Measurements from ENCODE around the gene KRT23.

KRT23 gene

DNA sequence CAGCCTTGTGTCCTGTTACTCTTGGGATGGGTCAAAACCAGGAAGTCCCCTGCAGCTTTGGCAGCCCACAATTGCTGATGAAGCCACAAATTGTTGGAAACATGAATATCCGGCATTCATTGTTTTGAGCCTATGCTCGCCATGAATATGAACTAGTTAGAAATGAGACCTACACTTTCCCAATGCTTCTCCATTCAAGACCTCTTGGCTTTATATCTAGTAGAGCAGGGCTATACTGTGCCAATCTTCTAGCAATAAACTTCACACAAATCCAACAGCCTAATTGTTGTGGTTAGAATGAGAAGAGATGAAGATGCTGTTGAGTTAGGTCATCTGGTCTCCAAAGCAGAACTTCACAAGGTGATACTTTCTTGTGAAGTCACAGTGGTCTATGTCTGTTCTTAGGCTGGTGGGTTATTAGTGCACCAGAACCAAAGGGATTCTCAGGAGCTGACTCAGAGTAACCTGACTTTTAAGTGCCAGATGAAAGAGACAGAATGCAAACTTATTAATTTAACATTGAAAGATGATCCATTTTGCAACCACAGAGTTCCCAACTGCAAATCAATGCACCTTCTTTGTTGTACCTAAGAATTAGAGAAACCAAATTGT is 13.7 kb upstream of the KRT23 start:
- 94 to 96% methylated on average over 2 of the region's 2 CpGs for WGBS, 2 experiments
- no peaks in the 10 kb centered on the region for H3K4me1 ChIP-seq (ENCODE audit: control insufficient read depth, insufficient read depth, low read length)
- no peaks in the 10 kb centered on the region for H3K9me3 ChIP-seq (ENCODE audit: control insufficient read depth, low read length)
- H3K27me3 ChIP-seq (ENCODE audit: control insufficient read depth, insufficient read depth, low read length, poor library complexity, severe bottlenecking) = no peaks in the 10 kb centered on the region
- H3K4me3 ChIP-seq (ENCODE audit: insufficient read depth, low read depth, low read length) = no peak overlapping the region
- H3K27ac ChIP-seq (ENCODE audit: insufficient read depth, low read depth, low read length, poor library complexity, severe bottlenecking) = no peak overlapping the region
- no peaks in the 10 kb centered on the region for H3K36me3 ChIP-seq (ENCODE audit: control insufficient read depth, insufficient read depth, low read length)

DNA sequence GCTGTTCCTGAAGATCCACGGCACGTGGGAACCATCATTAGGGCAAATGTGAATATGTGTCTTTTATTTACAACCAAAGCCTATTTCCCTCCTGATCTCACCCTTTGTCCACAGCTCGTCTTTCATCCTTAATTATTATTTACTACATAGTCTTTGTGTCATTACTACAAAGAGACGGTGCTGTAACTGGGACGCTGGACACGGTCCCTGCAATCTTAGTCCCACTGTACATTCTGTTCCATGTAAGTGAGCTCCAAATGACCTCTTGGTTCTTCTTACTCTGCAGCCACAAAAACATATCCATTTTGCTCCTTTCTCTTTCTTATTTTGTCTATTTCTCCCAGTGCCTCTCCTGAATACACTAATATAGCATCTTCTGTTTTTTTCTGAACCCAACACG is 12.7 kb upstream of the KRT23 start:
- no peaks in the 10 kb centered on the region for H3K36me3 ChIP-seq (ENCODE audit: control insufficient read depth, insufficient read depth, low read length)
- no peaks in the 10 kb centered on the region for H3K27me3 ChIP-seq (ENCODE audit: control insufficient read depth, insufficient read depth, low read length, poor library complexity, severe bottlenecking)
- no peaks in the 10 kb centered on the region for H3K4me1 ChIP-seq (ENCODE audit: control insufficient read depth, insufficient read depth, low read length)
- H3K4me3 ChIP-seq (ENCODE audit: insufficient read depth, low read depth, low read length) = no peak overlapping the region
- H3K9me3 ChIP-seq (ENCODE audit: control insufficient read depth, low read length) = no peaks in the 10 kb centered on the region
- WGBS, 2 experiments = 95 to 97% methylated on average over 7 of the region's 7 CpGs
- no peak overlapping the region for H3K27ac ChIP-seq (ENCODE audit: insufficient read depth, low read depth, low read length, poor library complexity, severe bottlenecking)

DNA sequence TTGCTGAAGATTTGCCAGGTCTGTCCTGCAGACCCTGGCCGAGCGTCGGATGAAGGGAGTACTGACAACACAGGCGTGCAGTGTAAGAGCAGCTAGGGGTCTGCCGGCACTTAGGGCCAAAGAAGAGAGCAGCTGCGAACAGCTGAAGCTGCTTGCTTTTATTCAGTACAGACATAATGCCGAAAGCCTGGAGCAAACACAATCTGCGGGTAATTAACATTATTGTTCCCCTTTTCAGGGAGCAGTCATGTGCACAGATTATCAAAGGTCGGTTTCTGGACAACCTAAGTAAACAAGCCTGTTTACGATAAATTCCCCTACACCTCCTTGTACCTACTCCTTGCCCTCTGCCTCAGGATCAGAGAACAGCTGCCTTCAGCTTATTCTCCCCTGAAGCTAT is 12.0 kb upstream of the KRT23 start:
- no peaks in the 10 kb centered on the region for H3K9me3 ChIP-seq (ENCODE audit: control insufficient read depth, low read length)
- no peaks in the 10 kb centered on the region for H3K4me1 ChIP-seq (ENCODE audit: control insufficient read depth, insufficient read depth, low read length)
- H3K36me3 ChIP-seq (ENCODE audit: control insufficient read depth, insufficient read depth, low read length) = no peaks in the 10 kb centered on the region
- H3K27ac ChIP-seq (ENCODE audit: insufficient read depth, low read depth, low read length, poor library complexity, severe bottlenecking) = no peak overlapping the region
- WGBS, 2 experiments = 73 to 81% methylated on average over 10 of the region's 10 CpGs
- no peaks in the 10 kb centered on the region for H3K27me3 ChIP-seq (ENCODE audit: control insufficient read depth, insufficient read depth, low read length, poor library complexity, severe bottlenecking)
- H3K4me3 ChIP-seq (ENCODE audit: insufficient read depth, low read depth, low read length) = no peak overlapping the region

DNA sequence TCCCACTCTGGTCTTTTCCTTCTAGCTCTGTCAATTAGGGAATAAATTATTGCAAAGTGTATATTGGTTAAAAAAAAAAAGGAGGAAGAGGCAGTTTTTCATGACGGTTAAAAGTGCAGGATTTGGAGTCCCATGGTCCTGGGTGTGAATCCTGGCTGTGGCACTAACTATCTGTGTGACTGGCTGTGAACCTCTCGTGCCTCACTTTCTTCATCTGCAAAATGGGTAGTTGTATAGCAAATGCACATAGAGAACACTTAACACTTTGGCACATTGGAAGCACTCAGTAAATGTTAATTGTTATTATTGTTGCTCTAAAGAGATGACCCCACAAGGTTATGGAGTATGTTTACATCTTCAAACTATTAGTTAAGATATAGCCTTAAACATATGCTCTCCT is 10.5 kb upstream of the KRT23 start:
- no peaks in the 10 kb centered on the region for H3K4me1 ChIP-seq (ENCODE audit: control insufficient read depth, insufficient read depth, low read length)
- no peak overlapping the region for H3K27ac ChIP-seq (ENCODE audit: insufficient read depth, low read depth, low read length, poor library complexity, severe bottlenecking)
- 90 to 93% methylated on average over 2 of the region's 2 CpGs for WGBS, 2 experiments
- no peak overlapping the region for H3K4me3 ChIP-seq (ENCODE audit: insufficient read depth, low read depth, low read length)
- H3K9me3 ChIP-seq (ENCODE audit: control insufficient read depth, low read length) = no peaks in the 10 kb centered on the region
- no peaks in the 10 kb centered on the region for H3K27me3 ChIP-seq (ENCODE audit: control insufficient read depth, insufficient read depth, low read length, poor library complexity, severe bottlenecking)
- no peaks in the 10 kb centered on the region for H3K36me3 ChIP-seq (ENCODE audit: control insufficient read depth, insufficient read depth, low read length)

DNA sequence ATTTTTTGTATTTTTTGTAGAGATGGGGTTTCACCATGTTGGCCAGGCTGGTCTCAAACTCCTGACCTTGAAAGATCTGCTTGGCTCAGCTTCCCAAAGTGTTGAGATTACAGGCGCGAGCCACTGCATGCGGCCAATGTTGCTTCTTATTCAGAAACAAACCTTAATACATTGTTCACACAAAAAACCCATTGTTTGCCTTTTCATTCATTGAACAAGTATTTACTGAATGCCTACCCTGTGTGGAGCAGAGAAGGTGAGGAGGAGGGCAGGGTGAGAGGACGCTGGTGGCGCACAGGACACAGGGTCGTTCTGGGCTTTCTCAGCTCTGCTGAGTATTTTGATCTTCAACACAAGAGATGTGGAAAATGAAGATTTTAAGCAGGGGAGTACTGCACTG is 8.0 kb upstream of the KRT23 start:
- no peaks in the 10 kb centered on the region for H3K9me3 ChIP-seq (ENCODE audit: control insufficient read depth, low read length)
- no peak overlapping the region for H3K27ac ChIP-seq (ENCODE audit: insufficient read depth, low read depth, low read length, poor library complexity, severe bottlenecking)
- H3K36me3 ChIP-seq (ENCODE audit: control insufficient read depth, insufficient read depth, low read length) = no peaks in the 10 kb centered on the region
- WGBS, 2 experiments = 90 to 92% methylated on average over 6 of the region's 6 CpGs
- H3K4me3 ChIP-seq (ENCODE audit: insufficient read depth, low read depth, low read length) = no peak overlapping the region
- H3K27me3 ChIP-seq (ENCODE audit: control insufficient read depth, insufficient read depth, low read length, poor library complexity, severe bottlenecking) = no peaks in the 10 kb centered on the region
- no peaks in the 10 kb centered on the region for H3K4me1 ChIP-seq (ENCODE audit: control insufficient read depth, insufficient read depth, low read length)

DNA sequence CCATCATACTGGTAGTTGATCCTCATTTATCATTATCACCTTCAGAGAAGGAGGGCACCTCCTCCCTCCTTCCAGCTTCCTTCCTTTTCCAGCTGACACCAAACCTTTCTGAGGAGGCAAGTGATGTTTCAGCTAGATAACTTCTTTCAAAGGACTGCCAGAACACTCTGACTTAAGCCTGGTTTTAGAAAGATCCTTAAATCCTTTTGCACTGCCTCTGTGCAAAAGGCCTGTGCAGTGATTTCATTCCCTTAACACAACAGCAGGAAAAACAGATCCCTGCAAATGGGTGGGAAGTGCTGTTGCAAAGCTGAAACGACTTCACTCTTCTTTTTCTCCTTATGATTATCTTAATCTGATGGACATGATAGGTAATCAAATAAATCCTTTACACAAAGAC is 7.1 kb upstream of the KRT23 start:
- 83 to 86% methylated on average over 1 of the region's 1 CpG for WGBS, 2 experiments

DNA sequence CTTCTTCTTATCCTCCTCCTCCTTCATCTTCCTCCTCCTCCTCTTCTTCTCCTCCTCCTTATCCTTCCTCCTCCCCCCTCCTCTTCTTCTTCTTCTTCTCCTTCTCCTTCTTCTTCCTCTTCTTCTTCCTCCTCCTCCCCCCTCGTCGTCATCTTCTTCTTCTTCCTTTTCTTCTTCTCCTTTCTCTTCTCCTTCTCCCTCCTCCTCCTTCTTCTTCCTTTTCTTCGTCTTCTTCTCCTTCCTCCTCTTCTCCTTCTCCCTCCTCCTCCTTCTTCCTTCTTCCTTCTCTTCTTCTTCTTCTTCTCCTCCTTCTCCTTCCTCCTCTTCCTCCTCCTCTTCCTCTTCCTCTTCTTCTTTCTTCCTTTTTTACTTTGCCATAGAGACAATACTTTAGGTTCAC is 5.1 kb upstream of the KRT23 start:
- Histone ChIP-seq H3K36me3 (ENCODE audit: control insufficient read depth, insufficient read depth, low read length) (no peaks in the 10 kb centered on the region), H3K27ac (ENCODE audit: insufficient read depth, low read depth, low read length, poor library complexity, severe bottlenecking) (no peak overlapping the region), H3K27me3 (ENCODE audit: control insufficient read depth, insufficient read depth, low read length, poor library complexity, severe bottlenecking) (no peaks in the 10 kb centered on the region), H3K4me1 (ENCODE audit: control insufficient read depth, insufficient read depth, low read length) (peaks cover 1% of the 10 kb centered on the region), H3K4me3 (ENCODE audit: insufficient read depth, low read depth, low read length) (no peak overlapping the region), H3K9me3 (ENCODE audit: control insufficient read depth, low read length) (no peaks in the 10 kb centered on the region)
- WGBS, 2 experiments = 93 to 96% methylated on average over 3 of the region's 3 CpGs

More for the DNA sequence above, 7.1 kb upstream of the KRT23 start:
- Histone ChIP-seq H3K27ac (ENCODE audit: insufficient read depth, low read depth, low read length, poor library complexity, severe bottlenecking) (no peak overlapping the region), H3K4me1 (ENCODE audit: control insufficient read depth, insufficient read depth, low read length) (no peaks in the 10 kb centered on the region), H3K9me3 (ENCODE audit: control insufficient read depth, low read length) (no peaks in the 10 kb centered on the region), H3K27me3 (ENCODE audit: control insufficient read depth, insufficient read depth, low read length, poor library complexity, severe bottlenecking) (no peaks in the 10 kb centered on the region), H3K36me3 (ENCODE audit: control insufficient read depth, insufficient read depth, low read length) (no peaks in the 10 kb centered on the region), H3K4me3 (ENCODE audit: insufficient read depth, low read depth, low read length) (no peak overlapping the region)

DNA sequence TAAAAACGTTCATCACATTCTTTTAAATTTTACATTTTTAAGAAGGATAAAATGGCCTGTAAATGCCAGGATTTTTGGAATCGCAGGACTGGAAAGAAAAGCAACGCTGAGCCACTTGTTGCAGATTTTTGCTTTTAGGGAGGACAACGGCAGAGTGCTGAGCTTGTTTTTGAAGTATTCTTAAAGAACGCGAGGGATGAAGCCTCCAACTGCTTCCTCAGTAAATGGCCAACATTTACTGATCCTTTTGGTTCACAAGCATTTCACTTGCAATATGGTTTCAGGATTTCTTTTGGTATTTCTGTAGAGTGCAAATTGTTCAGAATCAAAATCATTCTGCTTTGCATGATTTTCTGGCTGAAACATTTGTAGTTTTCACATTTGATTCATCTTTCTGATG is 2.8 kb upstream of the KRT23 start:
- Histone ChIP-seq H3K36me3 (ENCODE audit: control insufficient read depth, insufficient read depth, low read length) (no peaks in the 10 kb centered on the region), H3K4me1 (ENCODE audit: control insufficient read depth, insufficient read depth, low read length) (peaks cover 9% of the 10 kb centered on the region), H3K27ac (ENCODE audit: insufficient read depth, low read depth, low read length, poor library complexity, severe bottlenecking) (no peak overlapping the region), H3K9me3 (ENCODE audit: control insufficient read depth, low read length) (no peaks in the 10 kb centered on the region), H3K4me3 (ENCODE audit: insufficient read depth, low read depth, low read length) (no peak overlapping the region), H3K27me3 (ENCODE audit: control insufficient read depth, insufficient read depth, low read length, poor library complexity, severe bottlenecking) (no peaks in the 10 kb centered on the region)
- WGBS, 2 experiments = 86 to 93% methylated on average over 5 to 6 of the region's 6 CpGs

DNA sequence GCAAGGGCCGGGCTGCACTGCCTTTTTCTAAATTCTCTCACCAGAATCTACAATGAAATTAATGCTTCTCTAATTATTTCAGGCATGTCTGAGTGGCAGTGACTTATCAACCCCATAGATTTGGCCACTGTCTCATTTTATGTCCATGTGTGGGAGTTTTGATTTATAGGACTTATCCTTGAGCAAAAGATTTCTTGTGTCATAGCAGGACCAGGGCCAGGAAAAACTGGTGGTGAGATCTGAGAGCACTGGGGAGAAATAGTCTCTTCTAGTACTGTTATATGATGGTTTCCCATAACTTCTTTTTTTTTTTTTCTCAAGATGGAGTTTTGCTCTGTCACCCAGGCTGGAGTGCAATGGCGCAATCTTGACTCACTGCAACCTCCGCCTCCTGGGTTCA is 1.5 kb upstream of the KRT23 start:
- no peak overlapping the region for H3K27ac ChIP-seq (ENCODE audit: insufficient read depth, low read depth, low read length, poor library complexity, severe bottlenecking)
- no peaks in the 10 kb centered on the region for H3K9me3 ChIP-seq (ENCODE audit: control insufficient read depth, low read length)
- no peaks in the 10 kb centered on the region for H3K27me3 ChIP-seq (ENCODE audit: control insufficient read depth, insufficient read depth, low read length, poor library complexity, severe bottlenecking)
- 88 to 90% methylated on average over 3 of the region's 3 CpGs for WGBS, 2 experiments
- H3K36me3 ChIP-seq (ENCODE audit: control insufficient read depth, insufficient read depth, low read length) = no peaks in the 10 kb centered on the region
- peaks cover 9% of the 10 kb centered on the region for H3K4me1 ChIP-seq (ENCODE audit: control insufficient read depth, insufficient read depth, low read length)
- H3K4me3 ChIP-seq (ENCODE audit: insufficient read depth, low read depth, low read length) = no peak overlapping the region

DNA sequence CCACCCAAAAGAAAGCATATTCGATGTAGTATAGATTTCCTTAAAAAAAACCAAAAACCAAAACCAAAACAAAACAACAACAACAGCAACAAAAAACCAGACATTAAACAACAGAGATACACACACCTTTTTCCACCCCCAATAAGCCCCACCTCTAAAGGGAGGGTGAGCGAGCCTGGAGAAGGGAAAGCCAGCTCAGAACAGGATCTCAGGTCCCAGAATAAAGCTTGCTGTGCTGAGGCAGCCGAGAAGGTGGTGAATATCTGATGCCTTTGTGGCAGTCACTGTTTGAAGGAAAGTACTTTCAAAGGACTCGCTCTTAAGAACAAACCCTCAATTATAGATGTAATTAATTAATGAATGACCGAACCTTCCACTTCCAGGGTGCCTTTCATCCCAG is 470 bp downstream of the KRT23 start:
- Histone ChIP-seq H3K27me3 (ENCODE audit: control insufficient read depth, insufficient read depth, low read length, poor library complexity, severe bottlenecking) (no peaks in the 10 kb centered on the region), H3K27ac (ENCODE audit: insufficient read depth, low read depth, low read length, poor library complexity, severe bottlenecking) (no peak overlapping the region), H3K9me3 (ENCODE audit: control insufficient read depth, low read length) (no peaks in the 10 kb centered on the region), H3K4me3 (ENCODE audit: insufficient read depth, low read depth, low read length) (no peak overlapping the region), H3K4me1 (ENCODE audit: control insufficient read depth, insufficient read depth, low read length) (peaks cover 12% of the 10 kb centered on the region), H3K36me3 (ENCODE audit: control insufficient read depth, insufficient read depth, low read length) (no peaks in the 10 kb centered on the region)
- 63 to 68% methylated on average over 4 to 5 of the region's 5 CpGs for WGBS, 2 experiments

DNA sequence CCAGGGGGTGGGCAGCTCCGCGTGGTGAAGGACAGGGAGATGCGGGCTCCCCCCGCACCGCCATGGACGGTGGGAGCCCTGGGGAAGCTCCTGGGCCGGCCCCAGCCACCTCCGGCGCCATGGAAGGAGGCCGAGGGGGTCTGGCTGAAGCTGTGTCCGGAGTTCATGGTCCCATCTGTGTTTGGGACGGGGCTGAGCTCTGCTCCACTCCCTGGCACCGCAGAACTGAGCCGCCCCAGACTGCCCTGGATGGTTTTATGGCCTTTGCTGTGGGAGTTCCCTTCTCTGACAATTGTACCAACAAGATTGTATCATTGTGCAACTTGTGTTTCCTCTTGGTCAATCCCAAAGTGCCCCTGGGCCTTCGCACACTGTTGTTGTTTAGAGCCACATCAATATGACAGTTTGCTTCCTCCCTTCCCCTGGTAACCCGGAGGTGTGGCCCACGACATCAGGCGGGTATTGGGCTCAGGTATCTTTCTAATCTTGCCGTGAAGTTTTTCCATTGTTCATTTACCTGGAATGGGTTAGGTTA is 942 bp downstream of the KRT23 start:
- no peaks in the 10 kb centered on the region for H3K9me3 ChIP-seq (ENCODE audit: control insufficient read depth, low read length)
- no peak overlapping the region for H3K4me3 ChIP-seq (ENCODE audit: insufficient read depth, low read depth, low read length)
- WGBS, 2 experiments = 94 to 95% methylated on average over 18 to 19 of the region's 19 CpGs
- H3K4me1 ChIP-seq (ENCODE audit: control insufficient read depth, insufficient read depth, low read length) = peaks cover 16% of the 10 kb centered on the region
- H3K27ac ChIP-seq (ENCODE audit: insufficient read depth, low read depth, low read length, poor library complexity, severe bottlenecking) = no peak overlapping the region
- H3K36me3 ChIP-seq (ENCODE audit: control insufficient read depth, insufficient read depth, low read length) = no peaks in the 10 kb centered on the region
- no peaks in the 10 kb centered on the region for H3K27me3 ChIP-seq (ENCODE audit: control insufficient read depth, insufficient read depth, low read length, poor library complexity, severe bottlenecking)
